GM18873 (cell line): ENCODE data around the gene ERC2.

Experiments used
- ATAC-seq: cut with Tn5 transposase; IDR thresholded peaks from one replicate; pipeline ENCODE4 v1.9.1; 2021; ENCODE audit warnings: mild to moderate bottlenecking, moderate library complexity, moderate number of reproducible peaks; ENCODE audit not compliant: unreplicated experiment, low FRiP score

The ERC2 gene

GRCh38 chr3:55904716-55905115, 563.6 kb downstream of the ERC2 start:
- ATAC-seq: no peak

- ATAC-seq: no peak
Observed at GRCh38 chr3:55903680-55904079, 564.6 kb downstream of the ERC2 start.

GRCh38 chr3:55902221-55902900, 565.9 kb downstream of the ERC2 start:
- ATAC-seq: no peak

- ATAC-seq: no peak
Observed at GRCh38 chr3:55899887-55900286, 568.4 kb downstream of the ERC2 start.

- no peak for ATAC-seq
Observed at GRCh38 chr3:55897573-55898224, 570.6 kb downstream of the ERC2 start.

- ATAC-seq: no peak
Observed at GRCh38 chr3:55895897-55896566, 572.2 kb downstream of the ERC2 start.

- ATAC-seq: no peak
Observed at GRCh38 chr3:55894605-55895004, 573.7 kb downstream of the ERC2 start.

- ATAC-seq: no peak
Observed at GRCh38 chr3:55893045-55893664, 575.1 kb downstream of the ERC2 start.

GRCh38 chr3:55891106-55891505, 577.2 kb downstream of the ERC2 start:
- ATAC-seq: no peak

- no peak for ATAC-seq
Observed at GRCh38 chr3:55888282-55888885, 579.9 kb downstream of the ERC2 start.

- no peak for ATAC-seq
Observed at GRCh38 chr3:55885721-55886120, 582.5 kb downstream of the ERC2 start.

- ATAC-seq: no peak
Observed at GRCh38 chr3:55884491-55885285, 583.6 kb downstream of the ERC2 start.

- no peak for ATAC-seq
Observed at GRCh38 chr3:55884066-55884465, 584.2 kb downstream of the ERC2 start.

GRCh38 chr3:55882006-55882405, 586.3 kb downstream of the ERC2 start:
- no peak for ATAC-seq

- no peak for ATAC-seq
Observed at GRCh38 chr3:55880357-55880756, 587.9 kb downstream of the ERC2 start.

GRCh38 chr3:55879901-55880331, 588.4 kb downstream of the ERC2 start:
- no peak for ATAC-seq

GRCh38 chr3:55877703-55878102, 590.6 kb downstream of the ERC2 start:
- ATAC-seq: no peak

- ATAC-seq: no peak
Observed at GRCh38 chr3:55876560-55876959, 591.7 kb downstream of the ERC2 start.

GRCh38 chr3:55875113-55875512, 593.2 kb downstream of the ERC2 start:
- no peak for ATAC-seq
